ENCODE data around the gene HYLS1.
"Not testable (repeated sequence)": the region's sequence is repeated elsewhere in the genome, so short reads cannot be mapped to it uniquely, and the experiment has no call there.

The HYLS1 gene

DNA sequence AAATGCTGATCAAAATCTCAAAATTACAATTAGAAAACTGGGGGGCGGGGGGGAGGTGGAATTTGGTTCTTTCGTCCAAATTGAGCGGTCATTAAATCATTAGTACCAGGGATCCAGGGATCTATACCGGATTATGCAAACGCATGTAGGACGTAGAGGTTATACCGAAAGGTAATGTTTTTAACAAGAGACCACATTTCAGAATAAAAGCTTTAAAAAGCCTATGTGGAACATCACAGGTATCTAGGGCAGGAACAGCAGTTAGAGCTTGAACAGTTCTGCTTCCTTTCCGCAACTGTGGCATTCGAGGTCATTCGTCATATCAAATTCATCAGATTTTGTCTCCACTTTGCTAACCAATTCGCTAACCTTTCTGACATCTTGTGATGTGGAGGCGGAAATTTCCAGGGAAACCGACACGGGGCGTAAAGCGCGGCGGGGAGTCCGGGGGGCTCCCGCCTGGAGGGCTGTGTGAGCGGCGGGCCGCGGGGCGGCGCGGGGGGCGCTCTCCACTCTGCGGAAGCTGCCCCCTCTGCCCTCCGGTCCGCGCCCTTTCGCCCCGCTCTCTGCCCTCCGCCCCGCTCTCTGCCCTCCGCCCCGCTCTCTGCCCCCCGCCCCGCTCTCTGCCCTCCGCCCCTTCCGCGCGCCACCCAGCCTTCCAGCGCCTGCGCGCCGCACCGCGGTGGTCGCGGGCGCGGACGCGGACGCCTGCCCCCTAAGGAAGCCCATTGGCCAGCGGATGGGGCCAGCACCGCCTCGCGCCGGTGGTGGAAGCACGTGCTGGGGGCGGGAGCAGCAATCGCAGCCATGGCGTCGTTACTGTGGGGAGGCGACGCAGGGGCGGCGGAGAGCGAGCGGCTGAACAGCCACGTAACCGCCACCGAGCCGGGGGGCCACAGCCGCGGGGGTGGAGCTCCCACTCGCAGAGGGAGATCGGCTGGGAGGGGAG lies 16.5 kb downstream of the HYLS1 start, which contains the start of gene DDX25:
Gene DDX25, plus strand, starts transcription at position 798 of the 949 bp plus-strand sequence. Its CDS starts 10 bp downstream, at position 808.
- peak; percentile 54 for DNase-seq (ENCODE audit: low read depth, low spot score)

DNA sequence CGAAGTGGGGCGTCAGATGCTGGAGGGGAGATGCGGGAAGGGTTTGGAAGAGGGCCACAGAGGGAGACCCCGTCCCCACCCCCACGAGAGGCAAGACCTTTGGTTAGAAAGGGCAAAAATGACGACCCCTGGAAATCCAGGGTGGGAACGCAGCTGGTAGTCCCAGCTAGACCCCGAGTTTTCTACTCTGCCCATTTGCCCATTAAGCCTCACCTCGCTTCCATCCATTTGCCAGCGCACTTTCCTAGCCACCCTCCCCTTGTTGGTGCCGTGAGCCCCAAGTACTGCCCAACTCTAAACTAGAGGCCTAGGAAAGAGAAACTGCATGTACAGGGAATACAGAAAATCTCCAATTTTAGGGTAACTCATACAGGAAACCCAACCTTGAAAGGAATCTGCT lies 17.2 kb downstream of the HYLS1 start:
- DNase-seq (ENCODE audit: low read depth, low spot score): no peak

DNA sequence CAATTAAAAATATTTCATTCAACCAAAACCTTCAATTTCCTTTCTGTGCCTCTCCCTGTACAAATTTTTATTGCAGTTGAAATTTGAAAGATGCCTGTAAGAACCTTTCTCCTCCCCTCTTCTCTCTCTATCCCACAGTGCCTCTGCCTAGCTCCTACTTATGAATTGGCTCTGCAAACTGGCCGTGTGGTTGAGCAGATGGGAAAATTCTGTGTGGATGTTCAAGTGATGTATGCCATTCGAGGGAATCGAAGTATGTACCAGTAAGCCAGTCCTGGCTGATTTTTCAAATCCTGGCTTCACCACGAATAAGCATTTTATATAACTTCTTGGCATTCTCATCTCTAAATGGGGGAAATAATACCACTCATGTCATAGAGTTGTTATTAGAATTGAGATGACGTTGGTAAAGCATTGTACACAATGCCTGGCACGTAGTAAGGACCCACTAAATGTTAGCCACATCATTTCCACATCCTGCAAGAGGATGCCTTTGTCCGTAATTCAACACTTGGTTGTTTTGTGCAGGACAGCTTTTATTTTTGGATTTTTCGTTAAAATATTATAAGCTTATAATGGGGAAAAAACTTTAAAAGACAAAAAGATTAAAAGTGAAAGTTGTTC lies 22.9 kb downstream of the HYLS1 start:
- DNase-seq (ENCODE audit: low read depth, low spot score): no peak

DNA sequence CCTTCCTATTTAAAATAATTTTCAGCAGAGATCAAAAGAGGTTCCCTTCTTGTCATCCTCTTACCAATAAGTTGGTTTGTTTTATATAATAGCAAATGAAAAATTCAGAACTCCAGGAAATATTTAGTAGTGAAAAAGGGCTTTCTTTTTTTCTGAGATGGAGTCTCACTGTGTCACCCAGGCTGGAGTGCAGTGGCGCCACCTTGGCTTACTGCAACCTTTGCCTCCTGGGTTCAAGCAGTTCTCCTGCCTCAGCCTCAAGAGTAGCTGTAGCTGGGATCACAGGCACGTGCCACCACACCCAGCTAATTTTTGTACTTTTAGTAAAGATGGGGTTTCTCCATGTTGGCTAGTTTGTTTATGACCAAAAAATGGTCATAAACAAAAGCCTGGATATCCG lies 27.1 kb downstream of the HYLS1 start:
- DNase-seq (ENCODE audit: low read depth, low spot score): not testable (repeated sequence)

DNA sequence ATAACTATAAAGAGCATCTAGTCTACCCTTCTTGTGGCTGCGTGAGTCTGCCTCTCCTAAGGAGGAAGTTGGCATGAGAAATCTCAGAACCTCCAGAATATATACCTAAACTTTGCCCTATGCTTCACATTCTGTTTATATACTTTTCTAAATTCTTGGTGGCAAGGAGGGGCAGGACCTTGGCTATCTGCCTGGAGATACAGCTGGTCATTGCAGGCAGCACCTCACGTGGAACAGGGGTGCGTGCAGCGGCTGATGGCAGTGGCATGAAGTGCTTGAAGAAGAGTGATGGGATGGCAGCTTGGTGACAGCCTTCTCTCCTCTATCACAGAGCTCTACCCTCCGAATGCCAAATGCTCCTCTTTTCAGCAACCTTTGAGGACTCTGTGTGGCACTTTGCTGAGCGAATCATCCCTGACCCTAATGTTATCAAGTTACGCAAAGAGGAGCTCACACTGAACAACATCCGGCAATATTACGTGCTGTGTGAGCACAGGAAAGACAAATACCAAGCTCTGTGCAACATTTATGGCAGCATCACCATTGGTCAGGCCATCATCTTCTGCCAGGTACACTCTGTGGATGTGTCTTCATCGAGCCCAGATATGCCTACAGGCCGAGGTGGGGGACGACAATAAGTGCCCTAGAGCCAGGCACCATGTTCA lies 29.3 kb downstream of the HYLS1 start:
- DNase-seq (ENCODE audit: low read depth, low spot score): no peak

DNA sequence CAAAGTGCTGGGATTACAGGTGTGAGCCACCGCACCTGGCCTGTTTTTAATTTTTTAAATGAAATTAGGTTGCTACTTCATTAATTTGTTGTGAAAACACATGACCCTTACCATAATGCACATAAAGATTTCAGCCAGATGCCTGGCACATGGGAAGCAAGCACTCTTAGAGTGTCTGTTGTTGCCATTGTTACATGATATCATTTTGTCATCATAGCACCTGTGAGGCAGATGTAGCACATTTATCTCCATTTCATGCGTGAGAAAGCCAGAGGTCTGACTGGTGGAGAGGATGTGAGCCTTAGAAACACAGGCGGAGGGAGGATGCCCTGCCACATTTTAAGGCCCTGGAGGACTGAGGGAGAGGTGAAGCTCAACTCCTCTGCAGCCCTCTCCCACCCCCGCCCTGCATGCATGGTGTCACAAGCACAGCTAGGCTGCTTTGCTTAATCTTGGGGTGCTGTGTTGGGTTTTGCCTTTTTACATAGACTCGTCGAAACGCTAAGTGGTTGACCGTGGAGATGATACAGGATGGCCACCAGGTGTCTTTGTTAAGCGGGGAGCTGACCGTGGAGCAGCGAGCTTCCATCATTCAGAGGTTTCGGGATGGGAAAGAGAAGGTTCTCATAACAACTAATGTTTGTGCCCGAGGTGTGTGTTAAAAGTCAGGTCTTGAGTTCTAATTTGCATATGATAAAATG lies 30.8 kb downstream of the HYLS1 start:
- no peak for DNase-seq (ENCODE audit: low read depth, low spot score)

DNA sequence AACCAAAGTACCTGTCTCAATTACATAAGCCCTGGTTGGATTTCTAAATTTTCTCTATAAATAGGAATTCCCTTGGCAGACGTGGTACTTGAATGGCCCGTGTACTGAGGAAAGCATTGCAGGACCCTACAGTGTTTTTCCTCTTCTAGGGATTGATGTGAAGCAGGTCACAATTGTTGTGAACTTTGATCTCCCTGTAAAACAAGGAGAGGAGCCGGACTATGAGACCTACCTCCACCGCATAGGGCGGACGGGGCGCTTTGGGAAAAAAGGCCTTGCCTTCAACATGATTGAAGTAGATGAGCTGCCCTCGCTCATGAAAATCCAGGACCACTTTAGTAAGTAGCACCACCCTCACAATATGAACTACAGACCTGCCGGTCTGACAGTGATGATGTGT lies 33.6 kb downstream of the HYLS1 start:
- DNase-seq (ENCODE audit: low read depth, low spot score): no peak

DNA sequence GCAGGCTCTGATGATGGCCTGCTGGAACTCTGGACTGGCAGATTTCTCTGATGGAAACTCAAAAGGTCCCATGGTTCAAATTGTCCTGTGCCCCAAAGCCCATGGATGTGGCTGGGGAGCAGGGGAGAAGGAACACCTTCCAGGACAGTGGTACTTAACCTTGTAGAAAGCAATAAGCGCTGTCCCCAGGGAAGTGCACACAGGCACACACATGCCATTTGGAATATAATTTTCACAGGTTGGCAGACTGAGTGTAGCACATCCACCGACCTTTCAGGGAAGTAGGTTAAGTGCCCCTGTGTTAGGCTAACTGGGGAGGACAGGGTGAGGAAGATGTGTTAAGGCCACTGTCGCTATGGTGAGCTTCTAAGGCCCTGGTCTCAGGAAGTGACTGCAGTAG lies 34.7 kb downstream of the HYLS1 start:
- DNase-seq (ENCODE audit: low read depth, low spot score): no peak

DNA sequence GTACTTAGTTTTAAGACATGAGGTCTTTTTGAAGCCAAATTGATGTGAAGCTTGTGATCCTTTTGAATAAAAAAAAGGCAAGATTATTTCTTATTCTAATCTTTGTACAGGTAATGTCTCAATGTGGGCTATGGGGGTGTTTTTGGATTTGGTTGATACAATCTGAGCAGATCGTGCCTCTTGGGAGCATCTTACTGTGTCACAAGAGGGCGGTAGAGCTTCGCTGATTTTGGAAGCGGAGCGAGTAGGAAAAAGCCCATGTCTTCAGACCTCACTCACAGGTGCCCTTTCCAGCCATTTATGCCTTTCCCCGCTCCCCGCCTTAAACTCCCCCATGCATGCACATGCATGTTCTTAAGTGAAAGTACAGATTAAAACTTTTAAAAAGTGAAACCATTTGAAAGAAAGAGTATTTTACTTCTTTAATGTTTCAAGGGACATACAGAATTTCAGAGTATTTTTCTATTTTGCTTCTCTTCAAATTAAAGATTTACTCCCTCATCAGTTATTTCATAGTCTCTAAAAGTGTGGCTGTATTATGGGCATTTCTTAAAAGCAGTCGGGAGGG lies 35.6 kb downstream of the HYLS1 start:
- no peak for DNase-seq (ENCODE audit: low read depth, low spot score)

DNA sequence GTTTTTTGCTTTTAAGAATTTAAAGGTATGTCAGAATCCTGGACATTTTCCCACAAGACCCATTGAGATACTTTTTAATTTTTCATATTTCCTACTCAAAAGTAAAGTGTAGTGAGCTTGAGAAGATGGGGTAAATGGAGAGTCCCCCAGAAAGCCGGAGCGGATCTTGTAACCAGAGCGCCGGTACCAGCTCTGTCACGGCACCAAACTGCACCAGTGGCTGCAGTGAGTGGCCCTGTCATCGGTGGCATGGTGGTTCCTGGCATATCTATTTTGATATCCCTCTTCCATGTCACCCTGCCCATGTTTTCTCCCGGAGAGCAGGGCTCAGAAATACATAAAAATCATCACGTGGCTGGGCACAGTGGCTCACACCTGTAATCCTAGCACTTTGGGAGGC lies 36.2 kb downstream of the HYLS1 start:
- DNase-seq (ENCODE audit: low read depth, low spot score): no peak

DNA sequence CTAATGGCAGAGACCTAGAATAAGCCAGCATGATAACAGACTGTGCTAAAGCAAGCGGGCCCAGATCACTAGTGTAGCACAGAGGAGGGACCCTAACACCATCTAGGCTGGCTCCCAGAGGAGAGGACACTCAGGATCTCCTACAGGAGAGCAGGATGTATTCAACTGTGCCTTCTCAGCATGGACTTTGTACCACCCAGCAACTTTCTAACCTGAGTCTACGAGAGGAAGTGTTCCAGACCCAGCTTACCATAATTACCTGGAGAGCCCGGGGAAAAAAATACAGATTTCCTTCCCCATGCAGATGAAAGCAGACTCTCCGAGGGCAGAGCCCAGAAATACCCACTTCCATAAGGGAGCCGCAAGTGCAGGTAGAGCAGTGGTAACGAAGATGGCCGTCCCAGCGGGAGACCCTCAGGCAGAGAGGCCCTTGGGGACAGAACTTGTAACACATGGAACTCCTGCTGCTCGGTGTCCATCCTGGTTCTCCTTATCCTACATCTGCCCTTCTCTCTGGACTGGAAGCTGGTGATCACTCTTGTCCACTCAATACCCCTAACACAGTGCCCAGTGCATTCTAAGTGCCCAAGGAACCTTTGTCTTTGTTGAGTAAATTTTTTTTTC lies 37.0 kb downstream of the HYLS1 start:
- no peak for DNase-seq (ENCODE audit: low read depth, low spot score)

DNA sequence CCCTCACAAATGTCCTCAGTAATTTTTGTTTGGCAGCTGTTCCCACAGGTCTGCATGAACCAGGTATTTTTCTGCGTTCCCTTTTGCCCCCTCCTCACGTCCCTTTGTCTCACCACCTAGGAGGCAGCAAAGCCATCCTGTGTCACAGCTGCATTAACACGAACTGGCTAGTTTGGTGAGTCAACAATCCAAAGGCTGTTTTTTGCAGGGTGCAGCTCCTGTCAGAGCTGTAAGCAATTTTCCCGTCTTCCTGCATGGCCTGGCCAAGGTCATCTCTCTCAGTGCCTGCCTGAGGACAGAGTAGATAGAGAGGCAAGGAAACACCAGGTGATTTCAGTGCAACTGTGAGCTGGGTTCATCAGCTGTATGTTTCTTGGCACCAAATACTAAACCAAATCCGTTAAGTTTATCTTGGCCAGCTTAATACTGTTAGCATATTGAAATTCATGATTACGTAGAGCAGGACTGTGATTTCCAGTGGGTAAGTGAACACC lies 37.8 kb downstream of the HYLS1 start:
- DNase-seq (ENCODE audit: low read depth, low spot score): no peak

DNA sequence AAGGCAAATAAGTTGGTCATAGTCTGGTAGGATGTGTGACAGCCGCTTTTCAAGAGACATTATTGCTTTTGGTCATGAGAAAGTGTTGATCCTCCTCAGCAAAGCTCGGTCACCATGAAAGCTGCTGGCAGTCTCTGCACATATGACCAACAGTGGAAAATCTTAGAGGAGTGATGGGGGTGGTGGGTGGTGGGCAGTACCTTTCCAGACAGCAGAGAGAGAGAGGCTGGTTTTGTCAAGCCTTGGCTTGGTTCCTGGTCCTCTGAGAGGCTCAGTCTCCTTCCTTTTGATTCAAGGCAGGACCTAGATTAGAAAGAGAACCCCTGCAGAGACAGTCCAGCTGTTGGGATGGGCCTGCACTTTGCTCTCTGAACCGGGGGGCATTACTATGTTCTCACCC lies 38.3 kb downstream of the HYLS1 start:
- no peak for DNase-seq (ENCODE audit: low read depth, low spot score)

DNA sequence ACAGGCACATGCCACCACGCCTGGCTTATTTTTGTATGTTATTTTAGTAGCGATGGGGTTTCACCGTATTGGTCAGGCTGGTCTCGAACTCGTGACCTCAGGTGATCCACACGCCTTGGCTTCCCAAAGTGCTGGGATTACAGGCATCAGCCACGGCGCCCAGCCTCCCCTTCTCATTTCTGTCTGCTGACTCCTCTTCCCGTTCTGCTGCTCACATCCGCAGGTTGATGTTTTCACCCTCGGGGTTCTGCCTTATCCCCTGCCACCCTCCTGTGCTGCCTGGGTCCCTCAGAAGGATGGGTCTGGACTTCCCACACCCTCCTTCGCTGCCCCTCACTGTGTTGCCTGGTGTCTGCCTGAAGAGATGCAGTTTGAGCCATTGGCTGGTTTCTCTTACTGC lies 39.2 kb downstream of the HYLS1 start:
- no peak for DNase-seq (ENCODE audit: low read depth, low spot score)

DNA sequence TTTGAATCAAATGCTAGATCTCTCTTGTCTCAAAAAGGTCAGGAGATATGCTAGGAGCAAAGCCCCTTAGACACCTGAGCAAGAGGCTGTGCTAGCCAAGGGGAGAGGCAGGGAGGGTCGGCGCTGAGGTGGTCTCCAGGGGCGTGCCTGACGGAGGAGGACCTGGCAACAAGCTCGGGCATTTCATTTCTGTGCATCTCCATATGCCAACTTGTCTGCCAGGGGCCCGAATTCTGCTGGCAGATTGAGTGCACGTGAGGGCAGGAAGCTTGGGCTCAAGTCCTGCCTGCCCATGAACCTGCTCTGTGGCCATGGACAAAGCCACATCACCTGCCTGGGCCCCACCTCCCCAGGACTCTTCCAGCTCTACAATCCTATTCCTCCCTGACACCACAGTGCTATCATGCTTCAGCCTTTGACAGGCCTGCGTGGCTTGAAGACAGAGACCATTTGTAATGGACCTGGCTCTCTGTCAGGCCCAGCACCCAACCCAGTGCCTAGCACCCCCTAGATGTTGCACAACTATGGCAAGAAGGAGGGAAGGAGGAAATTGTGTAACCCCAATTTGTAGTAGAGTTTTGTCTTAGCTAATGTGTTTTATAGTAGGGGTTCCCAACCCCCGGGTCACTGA lies 42.1 kb downstream of the HYLS1 start:
- DNase-seq (ENCODE audit: low read depth, low spot score): no peak

DNA sequence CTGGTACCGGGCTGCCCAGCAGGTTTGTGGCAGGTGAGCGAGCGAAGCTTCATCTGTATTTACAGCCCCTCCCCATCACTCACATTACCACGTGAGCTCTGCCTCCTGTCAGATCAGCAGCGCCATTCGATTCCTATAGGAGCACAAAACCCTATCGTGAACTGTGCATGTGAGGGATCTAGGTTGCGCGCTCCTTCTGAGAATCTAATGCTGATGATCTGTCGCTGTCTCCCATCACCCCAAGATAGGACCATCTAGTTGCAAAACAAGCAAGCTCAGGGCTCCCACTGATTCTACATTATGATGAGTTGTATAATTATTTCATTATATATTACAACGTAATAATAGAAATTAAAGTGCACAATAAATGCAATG lies 42.6 kb downstream of the HYLS1 start:
- no peak for DNase-seq (ENCODE audit: low read depth, low spot score)

DNA sequence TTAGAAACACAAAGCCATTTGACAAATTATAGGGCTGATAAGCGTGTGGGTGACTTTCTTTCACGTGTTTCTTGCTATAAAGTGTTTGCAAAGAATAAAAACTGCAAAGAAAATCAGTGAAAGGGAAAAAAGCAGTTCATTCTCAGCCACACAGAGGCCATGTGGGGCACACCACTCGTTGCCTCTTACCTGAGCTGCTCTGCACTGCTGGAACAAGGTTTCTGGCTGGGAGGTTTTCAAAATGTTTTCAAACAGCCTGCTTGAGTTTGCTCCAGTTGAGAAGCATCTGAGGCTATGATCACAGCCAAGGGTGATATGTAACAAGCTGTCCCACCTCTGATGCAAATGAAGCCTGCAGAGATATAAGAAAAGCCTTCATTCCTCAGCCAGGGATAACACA lies 43.6 kb downstream of the HYLS1 start:
- no peak for DNase-seq (ENCODE audit: low read depth, low spot score)

DNA sequence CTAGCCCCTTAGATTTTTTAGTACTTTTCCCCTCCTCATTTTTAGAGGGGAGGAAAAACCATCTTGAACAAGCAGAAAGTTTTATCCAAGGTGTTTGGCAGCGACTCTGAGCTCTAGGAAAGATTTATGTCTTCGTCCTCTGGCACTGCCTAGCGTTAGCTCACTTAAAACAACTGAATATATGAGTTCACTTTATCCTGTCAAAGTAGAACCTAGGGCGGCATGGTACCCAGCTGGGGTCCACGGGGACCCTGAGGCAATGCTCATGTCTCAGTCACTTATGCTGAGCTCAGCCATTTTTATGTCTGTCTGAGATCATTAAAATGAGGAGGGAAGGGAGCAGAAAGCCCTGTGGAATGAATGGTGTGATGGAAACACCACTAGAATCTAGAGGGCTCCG lies 44.2 kb downstream of the HYLS1 start:
- DNase-seq (ENCODE audit: low read depth, low spot score): no peak

DNA sequence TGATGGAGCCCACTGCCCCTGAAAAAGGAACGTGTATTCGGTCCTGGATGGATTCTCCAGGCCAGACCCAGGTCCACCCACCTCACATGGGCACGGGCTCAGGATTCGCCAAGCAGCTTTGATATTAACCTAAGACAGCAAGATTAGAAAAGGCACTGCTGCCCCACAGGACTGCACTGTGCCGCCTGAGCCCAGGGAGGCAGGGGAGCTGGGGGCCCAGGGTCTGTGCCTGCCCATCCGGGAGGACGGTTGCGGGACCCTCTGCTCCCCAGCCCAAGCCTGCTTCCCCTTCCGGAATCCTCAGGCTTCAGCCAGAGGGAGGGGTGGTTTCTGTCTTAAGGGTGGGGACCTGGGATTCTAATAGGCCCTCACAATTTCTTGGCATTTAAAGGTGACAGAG lies 44.8 kb downstream of the HYLS1 start:
- DNase-seq (ENCODE audit: low read depth, low spot score): no peak

DNA sequence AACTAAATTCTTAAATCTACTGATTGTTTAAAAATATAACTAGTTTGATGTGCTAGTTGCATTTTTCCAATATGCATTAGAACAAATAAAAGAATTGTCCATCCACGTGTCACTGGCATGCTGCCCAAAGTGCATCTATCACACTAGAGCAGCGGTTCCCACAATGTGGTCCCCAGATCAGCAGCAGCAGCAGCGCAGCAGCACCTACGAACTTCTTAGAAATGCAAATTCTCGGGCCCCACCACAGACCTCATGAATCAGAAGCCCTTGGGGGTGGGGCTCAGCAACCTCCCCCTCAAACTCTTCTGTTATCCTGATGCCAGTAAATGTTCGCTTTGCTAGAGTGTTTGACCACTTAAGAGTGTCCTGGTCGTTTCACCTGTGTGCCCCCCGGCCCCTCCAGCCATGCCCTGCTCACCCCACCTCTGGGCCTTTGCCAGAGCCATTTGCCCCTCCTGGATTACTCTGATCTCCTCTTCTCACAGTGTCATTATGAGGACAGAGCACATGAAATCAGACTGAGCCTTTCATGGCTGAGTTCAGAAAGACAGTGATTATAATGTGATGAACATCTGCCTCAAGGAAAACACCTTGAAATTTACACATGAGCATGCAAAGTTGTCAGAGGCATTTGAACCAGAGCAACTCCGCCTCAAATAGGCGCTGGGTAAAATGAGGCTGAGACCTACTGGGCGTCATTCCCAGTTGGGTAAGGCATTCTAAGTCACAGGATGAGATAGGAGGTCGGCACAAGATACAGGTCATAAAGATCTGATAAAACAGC lies 45.8 kb downstream of the HYLS1 start:
- no peak for DNase-seq (ENCODE audit: low read depth, low spot score)
